Measurements from ENCODE around the gene TMEM154.

- TF ChIP-seq GABPA (IDR thresholded peaks at IDR 0.05; ENCODE audit: low read depth) (no peak), EZH2phosphoT487 (IDR thresholded peaks at IDR 0.05; ENCODE audit: borderline replicate concordance, low read depth) (no peak), CTCF (IDR thresholded peaks at IDR 0.05) (no peak), REST (IDR thresholded peaks at IDR 0.05; ENCODE audit: low read depth, low read length) (no peak), POLR2AphosphoS5 (IDR thresholded peaks at IDR 0.05; ENCODE audit: low read depth, low read length) (no peak), MAX (IDR thresholded peaks at IDR 0.05; ENCODE audit: low read depth) (no peak), TAF1 (IDR thresholded peaks at IDR 0.05; ENCODE audit: borderline replicate concordance, low read depth, low read length) (no peak), EP300 (IDR thresholded peaks at IDR 0.05; ENCODE audit: borderline replicate concordance in 1 of 2, low read depth in 1 of 2, low read length in 1 of 2) (no peak), FOXJ3 (CRISPR knock-in tag; IDR thresholded peaks at IDR 0.05) (no peak), SMC3 (IDR thresholded peaks at IDR 0.05; ENCODE audit: low read depth, low read length) (no peak), CHD2 (IDR thresholded peaks at IDR 0.05; ENCODE audit: low read length, partially characterized antibody) (no peak), ZBTB33 (IDR thresholded peaks at IDR 0.05; ENCODE audit: borderline replicate concordance, low read depth) (no peak), ELF1 (IDR thresholded peaks at IDR 0.05) (no peak)
These were observed 11.3 kb downstream of the TMEM154 start for GRCh38 chr4:152668338-152668964.
